Ascending aorta (tissue), 2 donors: Measurements from ENCODE around the gene FAM131B. TPM values are rescaled to one million over a fixed set of nuclear protein-coding genes. Genes with fewer than 3 reads are reported as not detected.
A peak's percentile ranks its signal among the peaks of the same experiment; 100 is the strongest.

Experiments
- DNase-seq, 2 donors: peaks; one replicate each; pipeline ENCODE4 v3.0.0-alpha.2; 2019; ENCODE audit warnings: low spot score in 2 of 2
- H3K27ac ChIP-seq, 2 donors: fragments of 200-600 bp; sonication (generic); one replicate each; pipeline ENCODE4 v1.5.1; 2016 to 2017; ENCODE audit warnings: mild to moderate bottlenecking in 1 of 2
- H3K27me3 ChIP-seq: fragments of 200-600 bp; sonication (generic); one replicate; pipeline ENCODE4 v1.5.1; 2017
- H3K36me3 ChIP-seq, 2 donors: fragments of 200-600 bp; sonication (generic); one replicate each; pipeline ENCODE4 v1.5.1; 2016
- H3K4me1 ChIP-seq, 2 donors: fragments of 200-600 bp; sonication (generic); one replicate each; pipeline ENCODE4 v1.5.1; 2016 to 2017; ENCODE audit warnings: mild to moderate bottlenecking in 1 of 2
- H3K4me3 ChIP-seq, 2 donors: fragments of 200-600 bp; sonication (generic); one replicate each; pipeline ENCODE4 v1.5.1; 2016 to 2017; ENCODE audit warnings: mild to moderate bottlenecking in 1 of 2
- H3K9me3 ChIP-seq, 2 donors: fragments of 200-600 bp; sonication (generic); one replicate each; pipeline ENCODE4 v1.5.1; 2016
- intact Hi-C: fragments of 100-400 bp; cut with DNase I; formaldehyde crosslinking; loops from one replicate; pipeline ENCODE4 v1.15.1; 2023
- total RNA-seq: library from RNA; depleted of rRNA; stranded (reverse); fragments of >200 nt; gene quantifications from one replicate; pipeline ENCODE4 v1.1.0, GENCODE V29; 2016
- TF ChIP-seq, protein P1 (sequence below), 3 experiments: fragments of 200-600 bp in 2 of 3; fragments of 450-650 bp in 1 of 3; sonication (generic) in 2 of 3; IDR thresholded peaks; one replicate each; pipeline ENCODE4 v1.5.1; 2016 to 2019; ENCODE audit warnings: antibody characterized with exemption in 3 of 3, mild to moderate bottlenecking in 1 of 3, moderate library complexity in 1 of 3

The FAM131B gene
- 0.53 TPM for total RNA-seq

DNA sequence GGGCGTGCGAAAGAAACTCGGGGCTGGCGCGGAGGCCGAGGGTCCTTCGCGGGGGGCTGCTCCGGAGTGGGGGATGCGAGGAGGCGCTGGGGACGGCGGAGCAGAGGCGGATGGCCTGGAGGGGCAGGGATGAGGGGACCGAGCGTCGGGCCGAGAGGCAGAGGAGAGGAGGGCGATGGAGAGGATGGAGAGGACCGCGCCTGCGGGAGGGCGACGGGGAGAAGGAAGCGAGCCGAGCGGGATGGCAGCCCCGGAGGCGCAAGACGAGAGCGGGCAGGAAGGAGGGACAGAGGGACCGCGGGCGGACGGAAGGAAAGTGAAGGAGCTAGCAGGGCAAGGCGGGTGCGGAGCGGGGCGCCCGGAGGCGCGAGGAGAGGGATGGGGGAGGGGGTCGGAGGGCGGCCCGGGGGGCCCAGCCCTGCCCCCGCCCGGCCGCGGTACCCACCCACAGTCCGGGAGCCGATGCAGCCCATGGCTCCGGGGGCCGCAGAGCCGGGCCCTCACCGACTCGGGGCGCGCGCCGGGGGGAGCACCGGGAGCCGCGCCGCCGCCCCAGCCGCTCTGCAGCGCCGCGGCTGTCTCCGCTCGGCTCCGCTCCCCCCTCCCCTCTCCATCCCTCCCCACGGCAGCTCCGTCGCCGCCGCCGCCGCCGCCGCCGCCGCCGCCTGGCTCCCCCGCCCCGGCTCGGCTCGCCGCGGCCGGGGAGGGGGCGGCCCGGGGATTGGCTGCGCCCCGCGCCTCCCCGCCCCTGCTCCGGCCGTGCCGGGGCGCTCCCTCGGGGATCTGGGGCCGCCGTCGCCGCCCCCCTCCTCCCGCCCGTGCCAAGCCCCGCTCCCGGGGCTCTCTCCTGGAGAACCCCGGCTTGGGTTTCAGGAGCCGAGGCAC, at the start of gene FAM131B:
FAM131B (minus strand) TSS at position 583 of the 885 bp plus-strand sequence; CDS start at position 473, 110 bp downstream.
- peak within 1 kb of the TSS; percentile 69 to 79 for H3K4me3 ChIP-seq
- H3K9me3 ChIP-seq: no peaks in the 10 kb centered on the region
- intact Hi-C loops: loop anchor here (1.0 to 5.0 kb wide), 3 partner anchors 17 to 74 kb away; partner anchors contain the start of gene CASP2
- H3K27me3 ChIP-seq: no peaks in the 10 kb centered on the region
- H3K36me3 ChIP-seq: no peaks in the 10 kb centered on the region
- no peak for DNase-seq
- TF ChIP-seq, protein P1, sequence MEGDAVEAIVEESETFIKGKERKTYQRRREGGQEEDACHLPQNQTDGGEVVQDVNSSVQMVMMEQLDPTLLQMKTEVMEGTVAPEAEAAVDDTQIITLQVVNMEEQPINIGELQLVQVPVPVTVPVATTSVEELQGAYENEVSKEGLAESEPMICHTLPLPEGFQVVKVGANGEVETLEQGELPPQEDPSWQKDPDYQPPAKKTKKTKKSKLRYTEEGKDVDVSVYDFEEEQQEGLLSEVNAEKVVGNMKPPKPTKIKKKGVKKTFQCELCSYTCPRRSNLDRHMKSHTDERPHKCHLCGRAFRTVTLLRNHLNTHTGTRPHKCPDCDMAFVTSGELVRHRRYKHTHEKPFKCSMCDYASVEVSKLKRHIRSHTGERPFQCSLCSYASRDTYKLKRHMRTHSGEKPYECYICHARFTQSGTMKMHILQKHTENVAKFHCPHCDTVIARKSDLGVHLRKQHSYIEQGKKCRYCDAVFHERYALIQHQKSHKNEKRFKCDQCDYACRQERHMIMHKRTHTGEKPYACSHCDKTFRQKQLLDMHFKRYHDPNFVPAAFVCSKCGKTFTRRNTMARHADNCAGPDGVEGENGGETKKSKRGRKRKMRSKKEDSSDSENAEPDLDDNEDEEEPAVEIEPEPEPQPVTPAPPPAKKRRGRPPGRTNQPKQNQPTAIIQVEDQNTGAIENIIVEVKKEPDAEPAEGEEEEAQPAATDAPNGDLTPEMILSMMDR (IDR thresholded peaks at IDR 0.05): no peak
- peaks cover 0 to 8% of the 10 kb centered on the region in 2 donors for H3K4me1 ChIP-seq
- no peak within 1 kb of the TSS for H3K27ac ChIP-seq

DNA sequence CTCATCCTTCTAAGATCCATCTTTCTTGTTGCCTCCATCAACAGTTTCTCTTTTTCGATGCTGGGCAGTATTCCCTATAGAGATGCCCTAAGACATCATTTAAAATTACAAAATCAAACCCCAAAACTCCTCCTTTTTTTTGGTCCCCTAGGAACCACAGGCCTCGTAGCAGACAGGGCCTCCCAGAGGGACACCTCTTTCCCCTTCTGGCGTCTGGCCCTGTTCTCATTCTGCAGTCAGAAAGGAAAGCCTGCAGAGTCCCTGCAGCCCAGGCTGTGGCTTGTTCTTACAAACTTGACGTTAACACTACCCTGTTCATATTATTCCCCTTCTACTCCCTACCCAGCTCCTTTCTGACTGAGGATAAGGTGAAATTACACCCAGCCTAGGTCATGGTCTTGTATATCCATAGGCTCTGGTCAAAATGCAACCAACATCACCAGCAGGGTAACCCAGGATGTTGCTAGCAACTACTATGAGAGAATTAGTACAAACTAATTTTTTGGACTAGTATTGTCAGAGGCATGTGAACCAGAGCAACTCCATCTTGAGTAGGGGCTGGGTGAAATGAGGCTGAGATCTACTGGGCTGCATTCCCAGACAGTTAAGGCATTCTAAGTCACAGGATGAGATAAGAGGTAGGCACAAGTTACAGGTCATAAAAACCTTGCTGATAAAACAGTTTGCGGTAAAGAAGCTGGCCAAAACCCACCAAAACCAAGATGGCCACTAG, 49.6 kb upstream of the FAM131B start:
- TF ChIP-seq, protein P1 (IDR thresholded peaks at IDR 0.05): no peak
- peak in 1 of 2 donors; percentile 39 for DNase-seq
- intact Hi-C loops: no loop called here
- Histone ChIP-seq H3K27me3 (no peaks in the 10 kb centered on the region), H3K9me3 (no peaks in the 10 kb centered on the region), H3K27ac (no peak overlapping the region), H3K4me1 (peaks cover 8 to 24% of the 10 kb centered on the region in 2 donors), H3K4me3 (no peak overlapping the region), H3K36me3 (no peaks in the 10 kb centered on the region)

DNA sequence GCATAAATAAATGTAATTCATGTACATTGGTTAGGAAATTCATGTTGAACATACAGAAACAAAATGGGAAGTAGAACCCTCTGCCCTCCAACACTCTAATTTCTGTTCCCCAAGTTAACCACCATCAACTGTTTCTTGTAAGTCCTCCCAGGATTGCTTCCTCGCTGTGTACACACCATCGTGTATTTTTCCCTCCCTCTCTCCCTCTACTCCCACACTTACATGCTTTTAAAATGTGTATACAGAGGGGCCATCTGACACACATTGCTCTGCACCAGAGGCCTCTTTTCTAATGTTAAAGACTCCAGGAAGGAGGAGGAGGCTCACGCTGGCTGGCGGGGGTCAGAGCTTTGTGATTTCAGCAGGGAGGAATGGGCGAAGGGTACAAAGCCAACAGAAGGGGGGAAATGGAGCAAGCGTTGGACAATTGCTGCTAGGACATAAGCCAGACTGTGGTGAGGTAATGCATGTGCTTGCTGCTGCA, 48.0 kb upstream of the FAM131B start:
- Histone ChIP-seq H3K36me3 (no peaks in the 10 kb centered on the region), H3K4me1 (peaks cover 8 to 24% of the 10 kb centered on the region in 2 donors), H3K4me3 (no peak overlapping the region), H3K9me3 (no peaks in the 10 kb centered on the region), H3K27ac (no peak overlapping the region), H3K27me3 (no peaks in the 10 kb centered on the region)
- intact Hi-C loops: no loop called here
- DNase-seq: peak in 1 of 2 donors; percentile 70
- TF ChIP-seq, protein P1 (IDR thresholded peaks at IDR 0.05): no peak

DNA sequence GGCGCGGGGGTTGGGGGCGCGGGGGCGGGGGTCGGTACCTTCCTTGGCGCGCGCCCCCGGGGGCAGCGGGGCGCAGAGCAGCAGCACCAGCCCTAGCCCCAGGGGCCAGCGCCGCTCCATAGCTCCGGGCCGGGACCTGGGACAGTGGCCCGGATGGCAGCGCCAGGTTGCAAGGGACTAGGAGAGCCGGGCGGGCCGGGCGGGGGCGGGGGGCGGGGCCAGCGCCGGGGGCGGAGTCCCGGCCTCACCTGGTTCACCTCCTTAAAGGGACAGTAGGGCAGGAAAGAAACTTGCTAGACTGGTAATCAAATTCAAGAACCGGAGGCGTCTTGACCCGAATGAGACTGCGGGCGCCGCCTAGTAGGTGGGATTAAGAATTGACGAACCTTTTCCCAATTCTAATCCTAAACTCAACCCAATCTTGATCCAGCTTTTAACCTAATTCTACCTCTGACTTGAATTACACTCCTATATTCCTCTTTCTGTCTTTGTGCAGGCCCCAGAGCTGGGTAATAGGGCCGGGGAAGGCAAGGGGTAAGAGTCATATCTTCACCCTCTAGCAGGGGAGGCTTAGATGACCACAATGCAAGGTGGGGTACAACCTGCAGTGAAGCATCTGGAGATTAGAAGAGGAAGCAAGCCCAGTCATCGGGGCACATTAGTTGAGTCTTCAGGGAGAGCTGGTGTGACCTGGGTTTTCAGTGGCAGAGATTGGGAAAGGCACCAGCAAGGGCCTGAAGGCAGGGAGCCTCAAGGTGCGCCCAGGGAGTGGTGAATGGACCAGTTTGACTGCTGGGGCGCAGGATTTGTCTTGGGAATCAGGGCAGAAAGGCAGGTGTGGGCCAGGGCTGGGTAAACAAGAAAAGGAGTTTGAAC, 46.4 kb upstream of the FAM131B start, which contains the start of gene EPHA1:
EPHA1 (minus strand) TSS at position 171 of the 876 bp plus-strand sequence; CDS start at position 120, 51 bp downstream.
- Histone ChIP-seq H3K4me1 (peaks cover 8 to 24% of the 10 kb centered on the region in 2 donors), H3K9me3 (no peaks in the 10 kb centered on the region), H3K36me3 (no peaks in the 10 kb centered on the region), H3K27me3 (no peaks in the 10 kb centered on the region), H3K27ac (peak within 1 kb of the TSS; percentile 32 to 49), H3K4me3 (peak within 1 kb of the TSS in 1 of 2 donors; percentile 35)
- peak in 1 of 2 donors; percentile 56 for DNase-seq
- TF ChIP-seq, protein P1 (IDR thresholded peaks at IDR 0.05): peak in 2 of 3 experiments; percentile 24 to 27
- intact Hi-C loops: no loop called here
